MM.1S (cell line): ENCODE results near the gene DHCR7.

Experiments used
- DNase-seq: peaks from one replicate; pipeline ENCODE4 v3.0.0-alpha.2; 2015
- H2AFZ ChIP-seq: fragments of 300-600 bp; sonication (generic); 2 replicates; pipeline ENCODE4 v1.6.0; 2016; ENCODE audit warnings: antibody characterized with exemption, low read length
- H3F3A ChIP-seq: fragments of 300-600 bp; sonication (generic); 2 replicates; pipeline ENCODE4 v1.6.1; 2016; ENCODE audit warnings: mild to moderate bottlenecking, antibody characterized with exemption, low read length, moderate library complexity, mixed read lengths; ENCODE audit not compliant: insufficient read depth
- H3K27ac ChIP-seq: fragments of 300-600 bp; sonication (generic); 2 replicates; pipeline ENCODE4 v1.5.1; 2016; ENCODE audit warnings: mild to moderate bottlenecking, low read length
- H3K27me3 ChIP-seq: fragments of 300-600 bp; sonication (generic); replicated peaks from 2 replicates; pipeline ENCODE4 v1.6.0; 2016; ENCODE audit warnings: low read length; ENCODE audit not compliant: insufficient read depth
- H3K36me3 ChIP-seq: fragments of 300-600 bp; sonication (generic); replicated peaks from 2 replicates; pipeline ENCODE4 v1.6.1; 2016; ENCODE audit warnings: mild to moderate bottlenecking, low read length, mixed read lengths; ENCODE audit not compliant: insufficient read depth
- H3K4me1 ChIP-seq: fragments of 300-600 bp; sonication (generic); 2 replicates; pipeline ENCODE4 v1.6.1; 2016; ENCODE audit warnings: low read length, mixed read lengths
- H3K4me2 ChIP-seq: fragments of 300-600 bp; sonication (generic); 2 replicates; pipeline ENCODE4 v1.6.0; 2016; ENCODE audit warnings: low read depth, low read length
- H3K4me3 ChIP-seq: fragments of 300-600 bp; sonication (generic); 2 replicates; pipeline ENCODE4 v1.5.1; 2016; ENCODE audit warnings: low read length, mixed read lengths
- H3K79me2 ChIP-seq: fragments of 300-600 bp; sonication (generic); 2 replicates; pipeline ENCODE4 v1.6.1; 2016; ENCODE audit warnings: mixed run types, low read length, mixed read lengths
- H3K9ac ChIP-seq: fragments of 300-600 bp; sonication (generic); 2 replicates; pipeline ENCODE4 v1.6.1; 2016; ENCODE audit warnings: low read length, mixed read lengths
- H3K9me2 ChIP-seq: fragments of 300-600 bp; sonication (generic); replicated peaks from 2 replicates; pipeline ENCODE4 v1.6.1; 2016; ENCODE audit warnings: mild to moderate bottlenecking, low read length, mixed read lengths; ENCODE audit not compliant: insufficient read depth
- H3K9me3 ChIP-seq: fragments of 300-600 bp; sonication (generic); replicated peaks from 2 replicates; pipeline ENCODE4 v1.6.1; 2016; ENCODE audit warnings: mild to moderate bottlenecking, low read length, mixed read lengths; ENCODE audit not compliant: insufficient read depth
- H4K20me1 ChIP-seq: fragments of 300-600 bp; sonication (generic); 2 replicates; pipeline ENCODE4 v1.6.1; 2016; ENCODE audit warnings: mild to moderate bottlenecking, low read length, moderate library complexity, mixed read lengths; ENCODE audit not compliant: insufficient read depth
- EZH2 ChIP-seq: fragments of 300-600 bp; sonication (generic); optimal IDR thresholded peaks from 2 replicates; pipeline ENCODE3; 2017; ENCODE audit warnings: low read depth, mild to moderate bottlenecking, antibody characterized with exemption, low read length, mixed read lengths
- EZH2phosphoT487 ChIP-seq: fragments of 300-600 bp; sonication (generic); IDR thresholded peaks from 2 replicates; pipeline ENCODE4 v1.6.1; 2018; ENCODE audit warnings: antibody characterized with exemption, low read length
- TF ChIP-seq, protein P1 (sequence below): fragments of 300-600 bp; sonication (generic); IDR thresholded peaks from 2 replicates; pipeline ENCODE4 v1.5.1; 2016; ENCODE audit warnings: antibody characterized with exemption, low read length, mixed read lengths

The DHCR7 gene

GRCh38 chr11:71399341-71399740 lies 48.9 kb downstream of the DHCR7 start:
- Histone ChIP-seq H3K9me2 (no peaks in the 10 kb centered on the region), H2AFZ (no peak overlapping the region), H3K27me3 (peaks cover 70% of the 10 kb centered on the region), H3K36me3 (no peaks in the 10 kb centered on the region), H3K4me1 (no peaks in the 10 kb centered on the region), H3K27ac (no peak overlapping the region), H3K9ac (no peak overlapping the region), H3K4me3 (no peak overlapping the region), H3K79me2 (no peaks in the 10 kb centered on the region), H3K9me3 (no peaks in the 10 kb centered on the region), H4K20me1 (no peaks in the 10 kb centered on the region), H3F3A (no peaks in the 10 kb centered on the region), H3K4me2 (no peak overlapping the region)
- TF ChIP-seq EZH2phosphoT487 (no peak), EZH2 (no peak)
- TF ChIP-seq, protein P1, sequence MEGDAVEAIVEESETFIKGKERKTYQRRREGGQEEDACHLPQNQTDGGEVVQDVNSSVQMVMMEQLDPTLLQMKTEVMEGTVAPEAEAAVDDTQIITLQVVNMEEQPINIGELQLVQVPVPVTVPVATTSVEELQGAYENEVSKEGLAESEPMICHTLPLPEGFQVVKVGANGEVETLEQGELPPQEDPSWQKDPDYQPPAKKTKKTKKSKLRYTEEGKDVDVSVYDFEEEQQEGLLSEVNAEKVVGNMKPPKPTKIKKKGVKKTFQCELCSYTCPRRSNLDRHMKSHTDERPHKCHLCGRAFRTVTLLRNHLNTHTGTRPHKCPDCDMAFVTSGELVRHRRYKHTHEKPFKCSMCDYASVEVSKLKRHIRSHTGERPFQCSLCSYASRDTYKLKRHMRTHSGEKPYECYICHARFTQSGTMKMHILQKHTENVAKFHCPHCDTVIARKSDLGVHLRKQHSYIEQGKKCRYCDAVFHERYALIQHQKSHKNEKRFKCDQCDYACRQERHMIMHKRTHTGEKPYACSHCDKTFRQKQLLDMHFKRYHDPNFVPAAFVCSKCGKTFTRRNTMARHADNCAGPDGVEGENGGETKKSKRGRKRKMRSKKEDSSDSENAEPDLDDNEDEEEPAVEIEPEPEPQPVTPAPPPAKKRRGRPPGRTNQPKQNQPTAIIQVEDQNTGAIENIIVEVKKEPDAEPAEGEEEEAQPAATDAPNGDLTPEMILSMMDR = no peak
- no peak for DNase-seq

GRCh38 chr11:71397961-71398360 lies 50.2 kb downstream of the DHCR7 start:
- Histone ChIP-seq H3K27me3 (peaks cover 80% of the 10 kb centered on the region), H3K79me2 (no peaks in the 10 kb centered on the region), H3K9me2 (no peaks in the 10 kb centered on the region), H2AFZ (no peak overlapping the region), H4K20me1 (no peaks in the 10 kb centered on the region), H3K36me3 (no peaks in the 10 kb centered on the region), H3K4me1 (no peaks in the 10 kb centered on the region), H3K27ac (no peak overlapping the region), H3K9me3 (no peaks in the 10 kb centered on the region), H3K4me2 (no peak overlapping the region), H3K9ac (no peak overlapping the region), H3K4me3 (no peak overlapping the region), H3F3A (no peaks in the 10 kb centered on the region)
- no peak for DNase-seq
- no peak for TF ChIP-seq EZH2
- TF ChIP-seq, protein P1 = no peak
- TF ChIP-seq EZH2phosphoT487 = no peak

DNA sequence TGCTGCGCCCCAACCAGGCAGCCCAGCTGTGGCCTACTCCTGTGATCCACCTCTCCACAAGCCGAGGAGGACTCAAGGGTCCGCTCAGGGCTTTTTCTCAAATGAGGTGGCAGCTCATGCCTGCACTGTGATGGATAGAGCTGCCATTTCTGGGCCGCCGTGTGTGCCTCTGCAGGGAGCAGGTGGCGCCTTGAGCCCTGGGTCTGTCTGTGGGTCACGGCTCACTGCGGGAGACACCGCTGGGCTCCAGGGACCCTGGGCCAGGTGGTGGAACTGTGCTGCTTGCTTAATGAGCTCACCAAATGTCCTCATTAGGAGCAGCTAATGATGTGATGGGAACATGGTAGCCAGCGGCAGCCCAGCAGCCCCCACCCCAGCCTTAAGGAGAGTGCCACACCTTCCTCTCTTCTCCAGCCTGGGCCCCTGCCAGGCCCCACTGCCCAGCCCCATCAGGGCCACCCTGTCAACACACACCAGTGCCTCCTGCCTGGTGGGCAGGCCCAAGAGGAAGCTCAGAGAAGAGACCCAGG lies 50.8 kb downstream of the DHCR7 start:
- no peaks in the 10 kb centered on the region for H3K36me3 ChIP-seq
- DNase-seq = no peak

More for the DNA sequence above, 50.8 kb downstream of the DHCR7 start:
- H3K27me3 ChIP-seq = peaks cover 86% of the 10 kb centered on the region
- H3K79me2 ChIP-seq = no peaks in the 10 kb centered on the region
- H3K4me2 ChIP-seq = no peak overlapping the region
- H3K4me3 ChIP-seq = no peak overlapping the region
- TF ChIP-seq, protein P1 = no peak
- TF ChIP-seq EZH2phosphoT487 = no peak
- TF ChIP-seq EZH2 = no peak
- H3K9me2 ChIP-seq = no peaks in the 10 kb centered on the region
- H3K9ac ChIP-seq = no peak overlapping the region
- no peak overlapping the region for H3K27ac ChIP-seq
- H3K9me3 ChIP-seq = no peaks in the 10 kb centered on the region
- no peak overlapping the region for H2AFZ ChIP-seq
- no peaks in the 10 kb centered on the region for H4K20me1 ChIP-seq
- no peaks in the 10 kb centered on the region for H3F3A ChIP-seq
- H3K4me1 ChIP-seq = no peaks in the 10 kb centered on the region
